Panc1 (cell line): ENCODE measurements around the gene UGT1A5. TPM values are rescaled to one million over a fixed set of nuclear protein-coding genes. Genes with fewer than 3 reads are reported as not detected.

Experiments used
- ATAC-seq: fragments of 200-7000 bp; cut with Tn5 transposase; 2 replicates; pipeline ENCODE4 v1.9.1; 2020; ENCODE audit warnings: mild to moderate bottlenecking, moderate library complexity
- BruUV-seq: library from RNA; stranded (reverse); fragments of 400-500 nt; replicated peaks from 2 replicates; lab custom pipeline; 2021; lab: Mats Ljungman, UMichigan
- CTCF ChIA-PET: fragments of 300-600 bp; sonication (Branson Sonifier 250); formaldehyde crosslinking; loops from one replicate; lab custom pipeline; 2022; ENCODE audit warnings: antibody characterized with exemption; lab: Charles Lee
- POLR2A ChIA-PET: fragments of 300-600 bp; sonication (Branson Sonifier 250); formaldehyde crosslinking; loops from one replicate; lab custom pipeline; 2022; ENCODE audit warnings: antibody characterized with exemption; lab: Charles Lee
- DNase-seq: peaks from one replicate; pipeline ENCODE4 v3.0.0-alpha.2; 2010; ENCODE audit warnings: low read depth, low spot score
- H3K27ac ChIP-seq: 2 replicates; pipeline ENCODE4 v1.5.1; 2011; ENCODE audit warnings: mild to moderate bottlenecking, low read length, inconsistent platforms
- H3K27me3 ChIP-seq: fragments of 200-500 bp; sonication (Bioruptor generic); 2 replicates; pipeline ENCODE4 v1.6.0; 2014; ENCODE audit warnings: low read length, inconsistent platforms; ENCODE audit not compliant: control insufficient read depth, insufficient read depth
- H3K36me3 ChIP-seq: fragments of 200-500 bp; sonication (Bioruptor generic); 2 replicates; pipeline ENCODE4 v1.5.1; 2014; ENCODE audit warnings: inconsistent platforms, mild to moderate bottlenecking, low read length, moderate library complexity; ENCODE audit not compliant: control insufficient read depth, insufficient read depth
- H3K4me1 ChIP-seq: 2 replicates; pipeline ENCODE4 v1.5.1; 2011; ENCODE audit warnings: inconsistent platforms, mild to moderate bottlenecking, low read length, moderate library complexity; ENCODE audit not compliant: control insufficient read depth, insufficient read depth
- H3K4me3 ChIP-seq, 2 experiments: 2 replicates each; pipeline ENCODE4 v1.5.1; 2011 to 2012; ENCODE audit warnings: low read depth in 2 of 2, low read length in 2 of 2, mild to moderate bottlenecking in 2 of 2, inconsistent platforms in 1 of 2, moderate library complexity in 1 of 2
- H3K9me3 ChIP-seq: fragments of 200-500 bp; sonication (Bioruptor generic); 2 replicates; pipeline ENCODE4 v1.5.1; 2014; ENCODE audit warnings: low read depth, mild to moderate bottlenecking, inconsistent platforms, low read length, moderate library complexity; ENCODE audit not compliant: control insufficient read depth, insufficient read depth
- POLR2AphosphoS5 ChIP-seq: IDR thresholded peaks from 2 replicates; pipeline ENCODE4 v1.6.1; 2012; ENCODE audit warnings: mild to moderate bottlenecking, low read depth, low read length, moderate library complexity
- SIN3A ChIP-seq: IDR thresholded peaks from 2 replicates; pipeline ENCODE4 v1.6.1; 2012; ENCODE audit warnings: low read depth, mild to moderate bottlenecking, low read length, moderate library complexity, borderline replicate concordance; ENCODE audit not compliant: insufficient read depth
- TCF7L2 ChIP-seq: IDR thresholded peaks from 2 replicates; pipeline ENCODE4 v1.6.1; 2011; ENCODE audit warnings: mild to moderate bottlenecking, low read depth, low read length, inconsistent platforms
- in situ Hi-C: cut with HindIII; loops from 2 replicates; pipeline ENCODE4 v1.10.0; 2016; ENCODE audit warnings: low sequenced_read_pairs, low pct_unique_long_range_greater_than_20kb
- intact Hi-C: fragments of 100-400 bp; cut with micrococcal nuclease; formaldehyde crosslinking; loops from one replicate; pipeline ENCODE4 v1.10.0; 2022; ENCODE audit not compliant: unreplicated experiment
- total RNA-seq: library from RNA; stranded (reverse); gene quantifications from one replicate; pipeline ENCODE4 v1.2.1, GENCODE V29; 2021; ENCODE audit not compliant: unreplicated experiment
- TF ChIP-seq, protein P1 (sequence below): fragments of 450-650 bp; IDR thresholded peaks from 2 replicates; pipeline ENCODE4 v1.5.1; 2017; ENCODE audit warnings: mild to moderate bottlenecking
- TF ChIP-seq, protein P2 (sequence below), 2 experiments: IDR thresholded peaks; 2 replicates each; pipeline ENCODE4 v1.6.1; 2011 to 2012; ENCODE audit warnings: low read depth in 2 of 2, control low read depth in 1 of 2, low read length in 1 of 2, mild to moderate bottlenecking in 1 of 2, moderate library complexity in 1 of 2; ENCODE audit not compliant: insufficient read depth in 1 of 2

Gene UGT1A5
- total RNA-seq, 1 experiment from 2014 or later = not detected

DNA sequence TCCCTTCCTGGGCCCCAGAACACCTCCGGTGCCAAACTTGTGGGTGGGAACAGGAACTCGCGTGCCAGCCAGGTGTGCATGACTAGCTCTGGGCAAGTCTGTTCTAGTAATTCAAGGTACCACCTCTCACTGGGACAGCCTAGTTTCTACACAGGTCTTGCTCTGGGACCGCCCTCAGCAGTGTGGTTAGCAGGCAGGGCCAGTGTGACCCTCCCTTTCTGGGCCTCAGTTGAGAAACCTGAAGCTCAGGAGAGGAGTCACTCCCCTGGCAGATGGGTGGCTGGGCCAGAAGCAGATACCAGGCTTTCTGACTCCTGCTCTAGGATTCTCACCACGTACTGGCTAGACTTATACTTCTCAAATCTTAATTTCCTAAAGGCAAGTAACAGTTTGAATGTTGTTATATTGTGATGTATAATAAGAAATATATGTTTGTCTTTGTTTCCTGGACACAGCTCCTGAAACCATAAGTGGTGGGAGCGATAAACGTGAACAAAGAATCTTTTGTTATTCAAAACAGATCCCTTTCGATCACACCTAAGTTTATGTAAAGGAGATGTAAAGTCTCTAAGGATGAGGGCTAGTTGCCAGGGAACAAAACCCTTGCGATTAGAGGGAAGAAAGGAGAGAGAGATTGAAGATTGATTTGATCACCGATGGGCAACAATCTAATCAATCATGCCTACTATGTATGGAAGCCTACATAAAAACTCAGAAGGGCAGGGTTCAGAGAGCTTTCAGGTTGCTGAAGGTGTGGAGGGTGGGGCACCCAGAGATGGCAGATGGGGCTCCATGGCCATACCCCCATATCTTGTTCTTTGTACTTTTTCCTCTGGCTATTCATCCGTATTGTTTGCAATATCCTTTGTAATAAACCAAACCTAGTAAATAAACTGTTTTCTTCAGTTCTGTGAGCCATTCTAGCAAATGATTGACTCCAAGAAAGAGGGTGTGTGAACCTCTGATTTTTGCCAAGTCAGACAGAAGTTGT lies 21.0 kb upstream of the UGT1A5 start:
- in situ Hi-C loops = no loop called here

DNA sequence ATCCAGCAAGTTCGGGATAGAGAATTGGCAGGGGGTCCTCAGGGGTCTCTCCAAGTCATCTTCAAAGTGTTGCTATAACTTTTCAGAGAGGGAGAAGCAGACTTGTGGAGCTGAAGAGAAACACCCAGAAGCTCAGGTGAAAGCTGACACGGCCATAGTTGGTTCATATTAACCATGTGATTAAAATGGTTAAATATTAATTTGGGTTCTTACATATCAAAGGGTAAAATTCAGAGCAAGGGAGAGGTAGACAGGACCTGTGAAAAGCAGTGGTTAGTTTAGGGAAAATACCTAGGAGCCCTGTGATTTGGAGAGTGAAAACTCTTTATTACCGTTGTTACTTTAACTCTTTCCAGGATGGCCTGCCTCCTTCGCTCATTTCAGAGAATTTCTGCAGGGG lies 20.1 kb upstream of the UGT1A5 start, which contains the start of gene UGT1A6:
TSS of gene UGT1A6 (plus strand) at position 243 of the 400 bp plus-strand sequence. CDS start at position 358, 115 bp downstream.
- Histone ChIP-seq H3K27me3 (no peaks in the 10 kb centered on the region), H3K36me3 (no peaks in the 10 kb centered on the region), H3K4me1 (peaks cover 8% of the 10 kb centered on the region), H3K4me3 (no peak within 1 kb of the TSS), H3K9me3 (no peaks in the 10 kb centered on the region), H3K27ac (no peak within 1 kb of the TSS)
- no peak for TF ChIP-seq POLR2AphosphoS5
- TF ChIP-seq, protein P1, sequence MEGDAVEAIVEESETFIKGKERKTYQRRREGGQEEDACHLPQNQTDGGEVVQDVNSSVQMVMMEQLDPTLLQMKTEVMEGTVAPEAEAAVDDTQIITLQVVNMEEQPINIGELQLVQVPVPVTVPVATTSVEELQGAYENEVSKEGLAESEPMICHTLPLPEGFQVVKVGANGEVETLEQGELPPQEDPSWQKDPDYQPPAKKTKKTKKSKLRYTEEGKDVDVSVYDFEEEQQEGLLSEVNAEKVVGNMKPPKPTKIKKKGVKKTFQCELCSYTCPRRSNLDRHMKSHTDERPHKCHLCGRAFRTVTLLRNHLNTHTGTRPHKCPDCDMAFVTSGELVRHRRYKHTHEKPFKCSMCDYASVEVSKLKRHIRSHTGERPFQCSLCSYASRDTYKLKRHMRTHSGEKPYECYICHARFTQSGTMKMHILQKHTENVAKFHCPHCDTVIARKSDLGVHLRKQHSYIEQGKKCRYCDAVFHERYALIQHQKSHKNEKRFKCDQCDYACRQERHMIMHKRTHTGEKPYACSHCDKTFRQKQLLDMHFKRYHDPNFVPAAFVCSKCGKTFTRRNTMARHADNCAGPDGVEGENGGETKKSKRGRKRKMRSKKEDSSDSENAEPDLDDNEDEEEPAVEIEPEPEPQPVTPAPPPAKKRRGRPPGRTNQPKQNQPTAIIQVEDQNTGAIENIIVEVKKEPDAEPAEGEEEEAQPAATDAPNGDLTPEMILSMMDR = no peak
- no peak for DNase-seq
- in situ Hi-C loops (no loop called here), intact Hi-C loops (no loop called here)
- CTCF ChIA-PET = interaction anchor here (0.5 kb wide), 1 partner anchor 140 kb away, joined by 3 read pairs; no protein-coding TSS in a partner anchor
- POLR2A ChIA-PET = no interaction called here
- no peak for ATAC-seq
- no TSS peak for BruUV-seq

More for the DNA sequence above, 21.0 kb upstream of the UGT1A5 start:
- CTCF ChIA-PET = interaction anchor here (0.5 to 0.6 kb wide), 2 partner anchors 141 to 209 kb away, joined by 3 to 8 read pairs; no protein-coding TSS in a partner anchor
- H3K4me3 ChIP-seq = no peak overlapping the region
- no peak for ATAC-seq
- DNase-seq = no peak
- intact Hi-C loops = no loop called here
- H3K9me3 ChIP-seq = no peaks in the 10 kb centered on the region
- POLR2A ChIA-PET = no interaction called here
- H3K36me3 ChIP-seq = no peaks in the 10 kb centered on the region
- BruUV-seq = no TSS peak
- H3K27ac ChIP-seq = no peak overlapping the region
- no peaks in the 10 kb centered on the region for H3K27me3 ChIP-seq
- TF ChIP-seq SIN3A = no peak
- no peak for TF ChIP-seq POLR2AphosphoS5
- TF ChIP-seq, protein P2, sequence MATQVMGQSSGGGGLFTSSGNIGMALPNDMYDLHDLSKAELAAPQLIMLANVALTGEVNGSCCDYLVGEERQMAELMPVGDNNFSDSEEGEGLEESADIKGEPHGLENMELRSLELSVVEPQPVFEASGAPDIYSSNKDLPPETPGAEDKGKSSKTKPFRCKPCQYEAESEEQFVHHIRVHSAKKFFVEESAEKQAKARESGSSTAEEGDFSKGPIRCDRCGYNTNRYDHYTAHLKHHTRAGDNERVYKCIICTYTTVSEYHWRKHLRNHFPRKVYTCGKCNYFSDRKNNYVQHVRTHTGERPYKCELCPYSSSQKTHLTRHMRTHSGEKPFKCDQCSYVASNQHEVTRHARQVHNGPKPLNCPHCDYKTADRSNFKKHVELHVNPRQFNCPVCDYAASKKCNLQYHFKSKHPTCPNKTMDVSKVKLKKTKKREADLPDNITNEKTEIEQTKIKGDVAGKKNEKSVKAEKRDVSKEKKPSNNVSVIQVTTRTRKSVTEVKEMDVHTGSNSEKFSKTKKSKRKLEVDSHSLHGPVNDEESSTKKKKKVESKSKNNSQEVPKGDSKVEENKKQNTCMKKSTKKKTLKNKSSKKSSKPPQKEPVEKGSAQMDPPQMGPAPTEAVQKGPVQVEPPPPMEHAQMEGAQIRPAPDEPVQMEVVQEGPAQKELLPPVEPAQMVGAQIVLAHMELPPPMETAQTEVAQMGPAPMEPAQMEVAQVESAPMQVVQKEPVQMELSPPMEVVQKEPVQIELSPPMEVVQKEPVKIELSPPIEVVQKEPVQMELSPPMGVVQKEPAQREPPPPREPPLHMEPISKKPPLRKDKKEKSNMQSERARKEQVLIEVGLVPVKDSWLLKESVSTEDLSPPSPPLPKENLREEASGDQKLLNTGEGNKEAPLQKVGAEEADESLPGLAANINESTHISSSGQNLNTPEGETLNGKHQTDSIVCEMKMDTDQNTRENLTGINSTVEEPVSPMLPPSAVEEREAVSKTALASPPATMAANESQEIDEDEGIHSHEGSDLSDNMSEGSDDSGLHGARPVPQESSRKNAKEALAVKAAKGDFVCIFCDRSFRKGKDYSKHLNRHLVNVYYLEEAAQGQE (IDR thresholded peaks at IDR 0.05; ENCODE audit: insufficient read depth in 1 of 2, low read depth in 2 of 2, low read length in 1 of 2) = no peak
- TF ChIP-seq, protein P1 = no peak
- no peak for TF ChIP-seq TCF7L2
- peaks cover 8% of the 10 kb centered on the region for H3K4me1 ChIP-seq
